Measurements from ENCODE around the gene OPCML.
A peak's percentile ranks its signal among the peaks of the same experiment; 100 is the strongest.

The OPCML gene

DNA sequence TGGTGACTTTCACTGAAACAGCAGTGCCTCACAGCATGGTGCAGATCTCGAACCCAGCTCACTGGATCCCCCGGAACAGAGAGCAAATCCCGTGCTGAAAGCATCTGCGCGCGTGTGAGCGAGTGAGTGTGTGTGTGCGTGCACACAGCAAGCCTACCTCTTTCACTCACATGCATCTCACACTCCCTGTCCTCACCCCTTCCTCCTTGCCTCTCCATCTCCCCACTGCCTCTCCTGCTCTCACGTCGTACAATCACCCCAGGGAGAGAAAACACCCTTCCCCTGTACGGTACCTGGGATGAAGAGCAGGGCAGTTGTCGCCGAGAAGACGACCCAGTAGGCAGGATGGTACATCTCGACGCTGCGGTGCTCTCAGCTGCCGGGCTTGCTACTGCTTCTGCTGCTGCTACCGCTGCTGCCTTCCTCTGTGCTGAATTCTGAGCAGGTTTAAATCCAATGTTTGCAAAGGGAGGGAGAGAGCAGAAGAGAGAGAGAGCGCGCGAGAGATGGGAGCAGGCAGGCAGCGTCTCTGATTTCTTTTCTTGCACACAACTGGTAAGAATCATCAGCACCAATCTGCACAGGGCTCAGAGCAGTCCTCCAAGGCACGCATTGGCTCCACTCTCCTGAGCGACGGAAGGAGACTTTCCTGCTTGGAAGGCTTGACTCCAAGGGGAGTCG lies at the start of gene OPCML:
Gene OPCML (minus strand): TSS at position 531 of the 681 bp plus-strand sequence.
- H3K4me1 Mint-ChIP-seq, result peaks cover 31% of the 10 kb centered on the region
- DNase-seq, result peak; percentile 24
- TF ChIP-seq, protein P1, sequence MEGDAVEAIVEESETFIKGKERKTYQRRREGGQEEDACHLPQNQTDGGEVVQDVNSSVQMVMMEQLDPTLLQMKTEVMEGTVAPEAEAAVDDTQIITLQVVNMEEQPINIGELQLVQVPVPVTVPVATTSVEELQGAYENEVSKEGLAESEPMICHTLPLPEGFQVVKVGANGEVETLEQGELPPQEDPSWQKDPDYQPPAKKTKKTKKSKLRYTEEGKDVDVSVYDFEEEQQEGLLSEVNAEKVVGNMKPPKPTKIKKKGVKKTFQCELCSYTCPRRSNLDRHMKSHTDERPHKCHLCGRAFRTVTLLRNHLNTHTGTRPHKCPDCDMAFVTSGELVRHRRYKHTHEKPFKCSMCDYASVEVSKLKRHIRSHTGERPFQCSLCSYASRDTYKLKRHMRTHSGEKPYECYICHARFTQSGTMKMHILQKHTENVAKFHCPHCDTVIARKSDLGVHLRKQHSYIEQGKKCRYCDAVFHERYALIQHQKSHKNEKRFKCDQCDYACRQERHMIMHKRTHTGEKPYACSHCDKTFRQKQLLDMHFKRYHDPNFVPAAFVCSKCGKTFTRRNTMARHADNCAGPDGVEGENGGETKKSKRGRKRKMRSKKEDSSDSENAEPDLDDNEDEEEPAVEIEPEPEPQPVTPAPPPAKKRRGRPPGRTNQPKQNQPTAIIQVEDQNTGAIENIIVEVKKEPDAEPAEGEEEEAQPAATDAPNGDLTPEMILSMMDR (IDR thresholded peaks at IDR 0.05), result no peak
- peak within 1 kb of the TSS; percentile 82 for H3K4me3 Mint-ChIP-seq
- no peak within 1 kb of the TSS for H3K27ac Mint-ChIP-seq
- H3K27me3 Mint-ChIP-seq (ENCODE audit: low read depth, poor library complexity), result peaks cover 75% of the 10 kb centered on the region
- no peaks in the 10 kb centered on the region for H3K9me3 Mint-ChIP-seq
- H3K36me3 Mint-ChIP-seq (ENCODE audit: low read depth), result no peaks in the 10 kb centered on the region

DNA sequence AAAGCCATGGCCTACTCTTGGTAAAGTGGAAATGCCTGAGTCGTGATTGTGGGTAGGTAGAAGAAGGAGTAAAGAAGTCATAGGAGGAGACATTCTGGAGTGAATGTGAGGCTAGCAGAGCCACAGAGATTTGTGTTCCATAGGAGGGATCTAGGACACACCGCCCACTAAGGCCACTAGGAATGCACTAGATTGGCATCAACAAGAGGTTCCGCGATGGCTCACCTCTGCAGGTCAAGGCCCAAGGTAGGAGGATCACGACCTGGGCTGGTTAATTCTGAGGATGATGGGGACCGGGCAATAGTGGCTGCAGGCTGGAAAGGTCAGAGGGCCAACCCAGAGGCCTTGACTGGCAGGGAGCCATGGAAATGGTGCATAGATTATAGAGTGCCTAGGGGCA lies 48.8 kb upstream of the OPCML start:
- H3K9me3 Mint-ChIP-seq, result peaks cover 3% of the 10 kb centered on the region
- H3K4me1 Mint-ChIP-seq, result peaks cover 36% of the 10 kb centered on the region
- DNase-seq, result no peak

DNA sequence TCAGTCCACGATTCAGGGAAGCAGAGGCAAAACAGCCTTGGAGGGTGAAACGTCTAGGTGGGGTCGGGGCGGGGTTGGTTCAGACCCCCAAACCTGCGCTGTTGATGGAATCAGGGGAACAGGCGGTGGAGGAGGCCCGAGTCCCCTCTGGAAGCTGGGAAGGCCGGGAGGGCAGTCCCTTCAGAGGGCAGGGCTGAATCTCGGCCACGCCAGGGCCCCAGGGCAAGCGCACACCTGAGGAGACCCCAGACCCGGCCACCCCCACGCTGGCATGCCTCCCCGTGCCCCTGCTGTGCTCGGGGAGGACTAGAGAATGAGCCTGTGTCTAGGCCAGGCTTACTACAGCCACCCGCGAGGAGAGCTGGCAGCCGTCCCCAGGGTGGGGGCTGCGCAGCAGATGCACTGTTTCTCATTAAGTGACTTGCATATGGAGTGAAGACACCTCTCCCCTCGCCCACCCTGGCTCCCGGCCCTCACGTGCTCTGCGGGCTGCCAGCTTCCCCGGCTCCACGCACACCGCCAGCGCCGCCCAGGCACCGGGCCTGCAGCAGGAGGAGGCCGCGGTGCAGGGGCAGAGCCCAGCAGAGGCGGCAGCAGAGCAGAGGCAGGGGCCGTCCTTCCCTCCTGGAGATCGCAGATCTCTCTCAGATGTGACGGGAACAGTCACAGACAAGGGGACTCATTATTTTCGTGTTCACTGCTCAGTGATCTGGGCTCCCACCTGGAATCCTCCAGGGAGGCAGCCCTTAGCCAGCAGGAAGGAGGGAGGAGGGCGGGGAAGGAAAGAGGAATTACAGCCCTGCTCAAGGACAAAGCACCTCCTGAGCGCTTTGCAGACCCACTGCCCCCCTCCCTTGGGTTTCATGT lies 47.1 kb upstream of the OPCML start:
- TF ChIP-seq, protein P1 (IDR thresholded peaks at IDR 0.05), result no peak
- H3K4me1 Mint-ChIP-seq, result peaks cover 36% of the 10 kb centered on the region
- no peak overlapping the region for H3K27ac Mint-ChIP-seq
- H3K27me3 Mint-ChIP-seq (ENCODE audit: low read depth, poor library complexity), result peaks cover 12% of the 10 kb centered on the region
- no peak overlapping the region for H3K4me3 Mint-ChIP-seq
- DNase-seq, result peak; percentile 38
- H3K9me3 Mint-ChIP-seq, result no peaks in the 10 kb centered on the region
- no peaks in the 10 kb centered on the region for H3K36me3 Mint-ChIP-seq (ENCODE audit: low read depth)

More for the DNA sequence above, 48.8 kb upstream of the OPCML start:
- no peaks in the 10 kb centered on the region for H3K36me3 Mint-ChIP-seq (ENCODE audit: low read depth)
- no peak overlapping the region for H3K4me3 Mint-ChIP-seq
- no peak overlapping the region for H3K27ac Mint-ChIP-seq
- peaks cover 17% of the 10 kb centered on the region for H3K27me3 Mint-ChIP-seq (ENCODE audit: low read depth, poor library complexity)
- TF ChIP-seq, protein P1 (IDR thresholded peaks at IDR 0.05), result no peak

GRCh38 chr11:133577403-133577802 lies 45.1 kb upstream of the OPCML start:
- H3K4me1 Mint-ChIP-seq, result peaks cover 20% of the 10 kb centered on the region
- no peak overlapping the region for H3K27ac Mint-ChIP-seq
- no peaks in the 10 kb centered on the region for H3K9me3 Mint-ChIP-seq
- TF ChIP-seq, protein P1 (IDR thresholded peaks at IDR 0.05), result no peak
- no peaks in the 10 kb centered on the region for H3K36me3 Mint-ChIP-seq (ENCODE audit: low read depth)
- no peak overlapping the region for H3K4me3 Mint-ChIP-seq
- DNase-seq, result no peak
- H3K27me3 Mint-ChIP-seq (ENCODE audit: low read depth, poor library complexity), result peaks cover 27% of the 10 kb centered on the region

- TF ChIP-seq, protein P1 (IDR thresholded peaks at IDR 0.05), result peak; percentile 7
- DNase-seq, result peak; percentile 21
- Mint-ChIP-seq H3K4me3 (no peak overlapping the region), H3K27ac (no peak overlapping the region), H3K27me3 (ENCODE audit: low read depth, poor library complexity) (peaks cover 25% of the 10 kb centered on the region), H3K36me3 (ENCODE audit: low read depth) (no peaks in the 10 kb centered on the region), H3K9me3 (no peaks in the 10 kb centered on the region), H3K4me1 (peaks cover 20% of the 10 kb centered on the region)
Measured at GRCh38 chr11:133576351-133576750, 44.0 kb upstream of the OPCML start.

Data from nephron progenitor cell (in vitro differentiated cells).